Fibroblast of the aortic adventitia (primary cell): Measurements from ENCODE around the gene NPAS2. TPM values are rescaled to one million over a fixed set of nuclear protein-coding genes. Genes with fewer than 3 reads are reported as not detected.

Source experiments
- DNase-seq: peaks from one replicate; pipeline ENCODE4 v3.0.0-alpha.2; 2010; ENCODE audit warnings: low read depth
- H3K4me3 ChIP-seq: 2 replicates; pipeline ENCODE4 v1.5.1; 2011; ENCODE audit warnings: low read depth, mild to moderate bottlenecking, control low read depth, low read length, moderate library complexity
- total RNA-seq: library from RNA; depleted of rRNA; stranded (reverse); fragments of >200 nt; gene quantifications from 2 replicates; pipeline ENCODE4 v1.2.3, GENCODE V29; 2012; ENCODE audit warnings: low replicate concordance
- TF ChIP-seq, protein P1 (sequence below): IDR thresholded peaks from 2 replicates; pipeline ENCODE4 v1.5.1; 2011; ENCODE audit warnings: mild to moderate bottlenecking, low read length, control low read depth, inconsistent platforms; ENCODE audit not compliant: insufficient read depth

The NPAS2 gene
- total RNA-seq, 1 donor: 24.3 TPM

DNA sequence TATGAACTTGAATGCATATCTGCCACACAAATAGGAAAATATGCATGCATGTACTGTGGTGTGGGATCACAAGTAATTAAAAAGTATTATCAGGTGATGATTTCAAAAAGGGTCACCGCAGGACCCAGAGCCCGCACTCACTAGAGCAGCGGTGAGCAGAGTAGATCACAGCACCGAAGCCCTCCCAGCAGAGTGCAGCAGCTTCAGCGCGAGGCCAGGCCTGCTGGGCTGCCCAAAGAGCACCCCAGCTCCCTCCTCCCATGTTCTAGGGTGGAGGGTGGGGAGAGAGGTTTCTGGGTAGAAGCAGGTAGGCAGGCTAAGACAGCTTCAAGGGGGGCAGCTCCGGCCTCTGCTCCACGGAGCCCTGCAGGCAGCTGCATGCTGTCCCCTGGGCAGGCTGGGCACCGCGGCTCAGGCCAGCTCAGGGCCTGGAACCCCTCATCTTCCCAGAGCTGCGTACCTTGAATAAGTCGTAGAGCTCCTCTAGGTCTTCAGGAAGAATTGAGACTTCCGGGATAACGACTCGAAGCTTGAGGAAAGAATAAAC, 207.1 kb downstream of the NPAS2 start:
- no peak overlapping the region for H3K4me3 ChIP-seq
- DNase-seq: no peak
- TF ChIP-seq, protein P1, sequence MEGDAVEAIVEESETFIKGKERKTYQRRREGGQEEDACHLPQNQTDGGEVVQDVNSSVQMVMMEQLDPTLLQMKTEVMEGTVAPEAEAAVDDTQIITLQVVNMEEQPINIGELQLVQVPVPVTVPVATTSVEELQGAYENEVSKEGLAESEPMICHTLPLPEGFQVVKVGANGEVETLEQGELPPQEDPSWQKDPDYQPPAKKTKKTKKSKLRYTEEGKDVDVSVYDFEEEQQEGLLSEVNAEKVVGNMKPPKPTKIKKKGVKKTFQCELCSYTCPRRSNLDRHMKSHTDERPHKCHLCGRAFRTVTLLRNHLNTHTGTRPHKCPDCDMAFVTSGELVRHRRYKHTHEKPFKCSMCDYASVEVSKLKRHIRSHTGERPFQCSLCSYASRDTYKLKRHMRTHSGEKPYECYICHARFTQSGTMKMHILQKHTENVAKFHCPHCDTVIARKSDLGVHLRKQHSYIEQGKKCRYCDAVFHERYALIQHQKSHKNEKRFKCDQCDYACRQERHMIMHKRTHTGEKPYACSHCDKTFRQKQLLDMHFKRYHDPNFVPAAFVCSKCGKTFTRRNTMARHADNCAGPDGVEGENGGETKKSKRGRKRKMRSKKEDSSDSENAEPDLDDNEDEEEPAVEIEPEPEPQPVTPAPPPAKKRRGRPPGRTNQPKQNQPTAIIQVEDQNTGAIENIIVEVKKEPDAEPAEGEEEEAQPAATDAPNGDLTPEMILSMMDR: no peak

DNA sequence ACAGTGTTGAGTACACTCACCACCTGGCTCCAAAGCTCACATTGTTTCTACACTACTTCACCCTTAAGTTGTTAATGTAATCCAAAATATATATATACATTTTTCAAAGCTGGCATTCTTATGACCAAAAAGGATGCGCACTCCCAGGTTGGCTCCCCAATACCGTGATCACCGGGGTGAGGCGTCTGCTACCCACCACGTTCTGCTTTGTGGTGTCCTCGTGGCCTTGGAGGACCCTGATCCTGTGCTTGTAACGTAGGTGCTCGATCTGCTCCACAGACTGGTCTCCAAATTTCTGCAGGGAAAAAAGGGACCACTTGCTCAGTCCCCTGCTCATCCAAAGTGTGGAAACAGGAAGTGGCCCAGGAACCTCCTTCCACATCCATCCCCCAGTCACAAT, 207.9 kb downstream of the NPAS2 start:
- DNase-seq: no peak
- TF ChIP-seq, protein P1: no peak
- no peak overlapping the region for H3K4me3 ChIP-seq

DNA sequence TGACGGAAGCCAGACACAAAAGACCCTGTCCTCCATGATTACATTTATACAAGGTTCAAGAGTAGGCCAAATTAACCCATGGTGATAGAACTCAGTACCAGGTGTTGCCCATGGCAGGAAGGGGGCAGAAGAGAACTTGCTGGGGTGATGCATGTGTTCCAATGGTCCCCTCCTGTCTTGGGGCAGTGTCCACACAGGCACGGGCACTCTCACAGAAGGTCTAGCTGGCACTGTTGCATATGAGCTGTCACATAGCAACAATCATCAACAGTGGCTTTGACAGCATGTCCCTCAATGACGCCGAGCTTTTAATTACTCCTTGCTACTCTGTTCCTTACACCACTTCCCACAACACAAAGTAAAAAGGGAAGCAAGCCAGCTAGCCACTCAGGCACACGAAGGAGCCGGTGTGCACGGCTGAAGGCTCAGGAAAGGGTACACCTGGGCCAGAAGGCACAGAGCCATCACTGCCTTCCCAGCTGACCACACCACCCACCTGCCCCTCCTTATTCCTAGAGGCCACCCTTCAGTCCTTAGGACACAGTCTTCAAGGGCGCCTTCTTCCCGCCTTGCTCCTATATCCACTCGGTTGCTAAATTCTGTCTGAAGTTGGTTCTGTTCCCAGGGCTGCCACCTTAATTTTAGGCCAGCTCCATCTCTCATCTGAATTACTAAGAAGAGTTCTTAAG, 211.1 kb downstream of the NPAS2 start:
- DNase-seq: no peak
- no peak overlapping the region for H3K4me3 ChIP-seq
- TF ChIP-seq, protein P1: no peak

DNA sequence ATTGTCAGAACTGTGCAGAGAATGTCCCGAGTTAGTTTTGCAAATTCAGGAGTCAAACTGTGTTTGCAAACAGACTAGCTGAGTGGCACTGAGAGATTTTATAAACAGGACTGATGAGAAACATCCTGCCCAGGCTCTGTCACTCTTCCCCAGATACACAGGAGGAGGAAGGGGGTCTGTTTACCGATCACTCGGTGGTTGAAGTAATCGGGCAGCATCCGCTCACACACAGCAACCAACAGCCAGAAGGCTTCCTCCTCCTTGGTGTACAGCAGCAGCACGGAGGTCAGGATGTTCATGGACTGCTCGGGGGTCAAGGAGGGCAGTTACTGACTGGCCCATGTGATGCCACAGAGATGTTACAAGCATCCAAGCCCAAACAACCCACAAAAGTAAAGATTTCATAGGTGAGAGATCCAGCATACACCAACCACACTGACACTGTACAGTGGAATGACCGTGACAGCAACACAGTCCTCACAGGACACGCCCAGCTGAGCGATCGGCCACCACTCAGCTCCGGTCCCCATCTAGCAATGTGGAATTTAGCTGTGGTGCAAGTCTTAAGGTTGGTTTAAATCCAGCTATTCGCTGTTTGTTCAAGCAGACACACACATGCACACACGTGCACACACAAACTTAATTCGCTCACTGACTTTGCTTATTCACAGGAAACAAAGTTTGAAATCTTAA, 212.3 kb downstream of the NPAS2 start:
- TF ChIP-seq, protein P1: no peak
- no peak for DNase-seq

DNA sequence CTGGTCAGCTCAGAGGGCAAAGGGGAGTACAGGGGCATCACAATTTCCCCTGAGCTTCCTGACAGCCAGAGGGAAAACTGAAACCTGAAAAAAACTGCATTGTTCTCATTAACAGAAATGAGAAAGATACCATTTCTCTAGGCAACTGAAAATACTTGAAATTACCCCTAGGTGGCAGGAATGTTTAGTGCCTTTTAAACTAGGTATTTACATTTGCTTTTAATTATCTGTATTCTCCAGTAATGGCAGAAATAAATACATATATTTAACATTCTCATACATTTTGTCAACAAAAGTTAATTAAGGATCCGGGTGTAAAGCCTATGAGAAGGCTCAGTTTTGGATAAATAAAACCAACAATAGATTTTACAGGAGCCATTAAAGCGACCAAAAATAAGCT, 216.6 kb downstream of the NPAS2 start:
- peak; percentile 72 for DNase-seq
- TF ChIP-seq, protein P1: peak; percentile 64
- no peak overlapping the region for H3K4me3 ChIP-seq

More for the DNA sequence above, 212.3 kb downstream of the NPAS2 start:
- H3K4me3 ChIP-seq: no peak overlapping the region

DNA sequence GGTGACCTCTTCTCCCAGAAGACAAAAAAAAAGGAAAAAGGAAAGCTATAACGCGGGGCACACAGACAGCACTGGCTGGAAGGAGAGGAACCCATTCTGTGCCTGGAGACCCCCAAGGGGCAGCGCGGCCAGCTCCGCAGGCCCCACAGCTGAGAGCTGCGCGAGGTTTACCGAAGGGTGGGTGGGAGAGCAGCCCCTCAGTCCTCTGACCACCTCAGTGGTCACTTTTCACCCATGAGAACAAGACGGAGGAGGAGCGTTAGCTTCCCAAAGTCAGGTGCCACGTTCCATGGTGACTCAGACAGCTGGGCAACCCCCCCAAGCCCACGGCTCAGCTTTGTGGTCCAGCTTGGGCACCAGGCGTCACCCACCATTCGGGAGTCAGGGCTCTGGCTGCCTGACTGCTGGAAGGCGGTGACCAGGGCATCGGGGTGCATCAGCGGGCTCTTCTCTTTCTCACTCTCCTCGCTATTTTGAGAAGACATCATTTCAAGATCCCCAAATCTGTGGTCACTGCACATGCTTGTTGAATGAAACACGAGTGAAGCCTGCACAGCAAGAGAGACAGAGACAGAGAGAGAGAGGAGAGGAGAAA, 217.3 kb downstream of the NPAS2 start:
- TF ChIP-seq, protein P1: no peak
- no peak for DNase-seq
- H3K4me3 ChIP-seq: no peak overlapping the region
